Measurements from ENCODE around the gene SLC25A47.

DNA sequence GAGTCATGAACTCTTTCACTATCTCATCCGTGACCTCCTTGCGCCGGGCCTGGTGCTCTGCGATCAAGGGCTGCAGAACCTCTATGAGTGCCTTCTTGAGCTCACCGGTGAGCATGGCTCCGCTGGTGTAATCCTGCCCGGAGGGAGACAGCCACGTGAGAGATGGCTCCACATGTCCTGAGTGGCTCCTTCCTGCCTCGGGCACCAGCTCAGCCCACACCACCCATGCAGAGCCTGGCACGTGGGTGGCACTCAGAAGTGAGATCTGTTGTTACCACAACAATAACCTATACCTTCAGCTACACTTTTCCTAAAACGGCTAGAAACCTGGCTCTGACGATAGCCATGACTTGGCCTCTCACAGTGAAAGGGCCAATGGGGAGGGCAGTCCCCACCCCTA is 11.8 kb downstream of the SLC25A47 start:
- no peak for TF ChIP-seq SUZ12 (IDR thresholded peaks at IDR 0.05; ENCODE audit: extremely low read depth, insufficient read depth, insufficient read length)
- TF ChIP-seq YY1 (IDR thresholded peaks at IDR 0.05; ENCODE audit: insufficient read depth, insufficient read length) = no peak
- TF ChIP-seq ZNF274 (IDR thresholded peaks at IDR 0.05; ENCODE audit: low read depth, low read length) = no peak

Data from NT2/D1 (cell line).